ENCODE measurements around the gene S100A1.
"Not testable (repeated sequence)": the region's sequence is repeated elsewhere in the genome, so short reads cannot be mapped to it uniquely, and the experiment has no call there.

Gene S100A1

DNA sequence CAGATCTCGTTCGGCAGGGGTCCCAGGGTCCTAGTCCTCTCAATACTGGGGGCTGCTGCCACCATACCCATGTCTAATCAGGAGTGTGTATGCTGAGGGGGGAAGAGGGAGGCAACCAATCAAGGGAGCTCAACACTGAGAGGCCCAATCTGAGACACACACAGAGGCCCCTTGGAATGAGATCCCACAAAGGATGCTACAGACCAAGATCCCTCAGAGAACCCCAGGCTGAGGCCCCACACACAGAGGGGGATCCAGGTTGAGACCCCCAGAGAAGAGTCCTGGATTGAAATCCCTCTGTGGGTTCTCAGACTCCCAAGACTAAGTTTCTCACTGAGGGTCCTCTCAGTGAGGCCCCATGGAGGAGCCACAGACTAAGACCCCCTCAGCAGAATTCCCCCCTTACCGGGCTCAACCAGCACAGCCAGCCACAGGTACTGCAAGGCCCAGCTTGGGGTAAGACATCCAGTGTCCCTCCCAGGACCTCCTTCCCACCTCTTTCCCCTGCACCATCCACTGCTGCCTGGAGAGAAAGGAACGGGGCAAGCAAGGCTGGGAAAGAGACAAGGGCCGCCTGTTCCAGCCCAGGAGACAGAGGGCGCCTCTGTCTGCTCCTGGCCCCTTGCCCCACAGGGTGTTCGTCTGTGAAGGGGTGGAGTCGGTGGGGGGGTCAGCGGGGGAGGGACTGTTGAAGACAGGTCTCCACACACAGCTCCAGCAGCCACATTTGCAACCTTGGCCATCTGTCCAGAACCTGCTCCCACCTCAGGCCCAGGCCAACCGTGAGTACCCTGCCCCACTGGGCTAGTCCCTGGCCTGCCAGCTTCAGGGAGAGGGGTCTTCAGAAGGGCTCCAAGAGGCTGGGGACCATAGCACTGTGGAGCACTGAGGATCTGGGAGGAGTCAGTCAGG is at the start of gene S100A1:
Gene S100A1 (plus strand): TSS at position 720 of the 912 bp plus-strand sequence. CDS start 2,088 bp downstream, outside the sequence.
- no peak for DNase-seq

DNA sequence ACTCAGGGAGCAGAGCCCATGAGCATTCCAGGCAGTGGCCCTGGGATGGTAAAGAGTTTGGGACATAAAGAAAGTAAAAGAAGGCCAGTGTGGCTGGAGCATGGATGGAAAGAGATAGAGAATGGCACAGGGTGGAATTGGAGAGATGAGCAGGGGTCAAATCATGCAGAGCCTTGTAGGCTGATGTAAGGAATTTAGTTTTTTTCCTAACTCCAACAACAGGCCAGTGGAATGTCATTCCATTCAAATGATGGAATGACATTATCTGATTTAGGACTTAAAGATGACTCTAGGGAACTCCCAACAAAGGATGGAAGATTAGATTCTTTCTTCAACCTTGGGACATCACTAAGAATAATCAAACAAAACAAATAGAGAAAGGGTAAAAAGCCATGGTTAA is 49.7 kb upstream of the S100A1 start:
- no peak for DNase-seq

DNA sequence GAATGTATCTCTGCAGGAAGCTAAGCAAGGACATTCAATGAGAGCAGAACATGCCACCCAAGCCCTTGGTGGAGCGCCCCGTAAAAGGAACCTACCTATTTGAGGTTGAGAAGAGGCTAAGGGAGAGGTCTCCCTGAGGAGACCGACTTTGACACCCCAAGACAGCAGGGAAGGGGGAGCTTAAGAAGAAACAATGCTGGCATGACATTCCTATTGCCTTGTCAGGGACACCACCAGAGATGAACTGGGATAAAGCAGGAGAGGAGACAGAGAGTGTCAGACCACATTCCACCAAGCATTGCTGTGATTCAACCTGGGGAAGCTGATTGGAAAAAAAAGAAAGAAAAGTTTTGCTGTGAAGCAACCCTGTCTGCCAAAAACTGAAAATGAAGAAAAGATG is 49.3 kb upstream of the S100A1 start:
- DNase-seq = no peak

- DNase-seq = not testable (repeated sequence)
Observed at GRCh38 chr1:153582836-153583235, 45.4 kb upstream of the S100A1 start.

- DNase-seq = not testable (repeated sequence)
Observed at GRCh38 chr1:153583514-153583913, 44.7 kb upstream of the S100A1 start.

GRCh38 chr1:153583976-153584375 is 44.3 kb upstream of the S100A1 start:
- DNase-seq = no peak

DNA sequence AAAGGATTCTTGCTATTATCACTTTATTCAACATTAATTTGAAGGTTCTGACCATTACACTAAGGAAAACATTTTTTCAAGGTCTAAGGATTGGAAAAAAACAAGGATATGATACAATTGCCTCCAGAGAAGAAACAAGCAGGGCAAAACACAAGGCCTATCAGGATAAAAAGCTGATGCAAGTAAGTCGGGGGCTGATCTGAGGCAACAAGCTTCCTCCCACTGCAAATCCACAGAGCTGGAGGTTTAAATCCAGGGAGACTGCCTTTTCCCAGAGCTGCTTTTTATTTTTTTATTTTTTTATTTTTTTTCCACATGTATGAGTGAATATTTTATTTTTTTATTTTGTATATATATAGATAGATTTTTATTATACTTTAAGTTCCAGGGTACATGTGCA is 43.2 kb upstream of the S100A1 start:
- DNase-seq = no peak

DNA sequence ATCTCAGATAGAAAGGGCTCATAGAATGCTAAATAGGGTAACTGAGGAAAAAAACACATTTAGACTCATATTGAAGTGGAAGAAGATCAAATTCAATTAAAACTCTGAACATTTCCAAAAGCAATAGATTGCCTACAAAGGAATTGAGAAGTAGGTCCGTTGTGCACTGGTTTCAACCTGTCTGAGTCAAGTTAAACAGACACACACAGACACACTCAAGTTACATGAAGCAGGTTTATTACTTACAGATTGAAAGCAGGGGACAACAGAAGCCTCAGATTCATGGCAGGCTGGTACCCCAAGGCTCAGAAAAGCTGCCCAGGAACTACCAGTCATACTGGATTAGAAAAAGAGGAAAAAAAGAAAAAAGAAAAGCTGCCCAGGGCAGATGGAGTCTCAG is 41.9 kb upstream of the S100A1 start:
- DNase-seq = no peak

DNA sequence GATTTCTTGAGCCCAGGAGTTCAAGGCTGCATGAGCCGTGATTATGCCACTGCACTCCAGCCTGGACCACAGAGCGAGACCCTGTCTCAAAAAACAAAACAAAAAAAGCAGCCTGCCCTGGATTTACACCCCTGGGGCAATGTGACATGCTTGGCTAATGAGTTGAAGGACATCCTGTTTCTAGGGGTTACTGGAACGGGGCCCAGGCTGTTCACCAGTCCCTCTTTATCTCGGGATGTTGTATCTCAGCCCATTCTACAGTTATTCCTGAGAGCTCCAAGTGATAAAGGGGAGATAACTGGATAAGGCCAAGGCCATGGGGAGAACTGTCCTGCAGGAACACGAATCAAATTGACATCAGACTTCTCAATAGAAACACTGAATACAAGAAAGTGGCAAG is 40.9 kb upstream of the S100A1 start:
- DNase-seq = no peak

GRCh38 chr1:153588033-153588432 is 40.2 kb upstream of the S100A1 start:
- not testable (repeated sequence) for DNase-seq

DNA sequence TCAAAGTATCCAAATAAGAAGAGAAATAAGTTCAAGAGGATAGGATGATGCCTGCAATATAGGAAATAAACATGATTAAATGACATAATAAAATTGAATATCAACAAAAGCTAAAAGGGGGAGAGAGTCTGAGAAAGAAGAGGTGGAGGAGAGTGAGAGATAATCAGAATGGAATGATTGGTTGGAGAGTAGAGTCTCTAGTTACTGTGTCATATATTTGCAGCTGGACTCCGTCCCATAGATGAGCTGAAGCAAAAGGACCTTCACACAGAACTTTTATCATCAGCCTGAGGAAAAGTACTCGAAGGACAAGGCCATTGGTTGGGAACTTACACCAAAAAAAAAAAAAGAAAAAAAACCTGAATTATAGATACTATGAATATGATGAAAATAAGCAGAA is 39.8 kb upstream of the S100A1 start:
- no peak for DNase-seq

DNA sequence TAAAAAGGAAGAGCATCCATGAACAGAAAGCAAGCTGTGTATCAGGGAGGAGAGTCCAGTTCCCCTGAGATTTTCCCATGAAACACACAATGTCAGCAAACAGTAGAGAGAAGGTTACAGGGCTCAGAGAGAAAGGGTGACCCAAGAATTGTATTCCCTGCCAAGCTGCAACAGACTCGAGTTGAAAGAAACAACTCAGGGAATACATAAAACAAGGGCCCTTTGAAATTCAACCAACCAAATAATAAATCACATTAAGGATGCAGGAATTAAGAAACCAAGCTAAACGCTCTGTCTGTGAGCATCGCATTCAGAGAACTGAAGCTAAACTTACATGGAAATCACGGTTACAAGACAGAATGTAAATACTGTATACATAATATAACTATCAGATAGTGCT is 35.5 kb upstream of the S100A1 start:
- DNase-seq = no peak

DNA sequence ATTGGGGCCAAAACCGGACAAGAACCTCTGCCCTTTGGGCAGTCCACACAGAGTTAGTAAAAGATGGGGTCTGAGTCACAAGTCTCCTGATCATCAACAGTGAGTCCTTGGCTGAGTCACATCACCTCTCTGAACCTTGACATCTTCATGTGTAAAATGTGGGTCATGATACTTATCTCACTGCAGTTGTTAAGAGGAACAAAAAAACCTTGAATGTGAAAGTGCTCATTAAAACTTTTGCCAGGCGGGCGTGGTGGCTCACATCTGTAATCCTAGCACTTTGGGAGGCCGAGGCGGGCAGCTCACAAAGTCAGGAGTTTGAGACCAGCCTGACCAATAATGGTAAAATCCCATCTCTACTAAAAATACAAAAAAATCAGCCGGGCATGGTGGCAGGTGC is 31.0 kb upstream of the S100A1 start:
- DNase-seq = no peak

GRCh38 chr1:153598309-153599172 is 29.7 kb upstream of the S100A1 start:
- no peak for DNase-seq

GRCh38 chr1:153599847-153600246 is 28.4 kb upstream of the S100A1 start:
- no peak for DNase-seq

DNA sequence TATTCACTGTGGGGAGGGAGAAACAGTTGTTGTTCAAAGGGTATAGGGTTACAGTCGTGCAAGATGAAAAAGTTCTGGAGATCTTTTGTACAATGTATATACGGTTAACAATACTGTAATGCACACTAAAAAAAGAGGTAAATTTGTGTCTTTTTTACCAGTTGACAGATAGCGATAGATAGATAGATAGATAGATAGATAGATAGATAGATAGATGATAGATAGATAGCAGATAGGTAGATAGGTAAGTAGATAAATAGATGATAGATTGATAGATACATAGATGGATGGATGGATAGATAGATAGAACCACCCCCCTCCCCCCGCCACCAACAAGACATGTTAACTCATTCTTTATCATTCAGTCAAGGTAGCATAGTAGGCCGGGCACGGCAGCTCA is 25.5 kb upstream of the S100A1 start:
- no peak for DNase-seq

DNA sequence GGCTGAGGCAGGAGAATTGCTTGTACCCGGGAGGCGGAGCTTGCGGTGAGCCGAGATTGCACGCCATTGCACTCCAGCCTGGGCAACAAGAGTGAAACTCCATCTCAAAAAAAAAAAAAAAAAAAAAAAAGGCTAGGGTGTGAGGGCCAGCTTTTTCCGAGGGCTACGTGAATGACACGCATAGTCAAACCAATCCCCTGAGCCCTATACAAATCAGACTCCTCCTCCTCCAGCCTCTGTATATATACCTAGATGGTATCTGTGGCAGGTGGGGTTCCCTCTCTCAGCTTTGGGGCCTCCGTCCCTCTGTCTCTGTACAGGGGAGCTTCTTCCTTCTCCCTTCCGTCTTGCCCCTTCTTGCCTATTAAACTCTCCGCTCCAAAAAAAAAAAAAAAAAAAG is 22.0 kb upstream of the S100A1 start:
- no peak for DNase-seq

- no peak for DNase-seq
Observed at GRCh38 chr1:153607381-153607780, 20.9 kb upstream of the S100A1 start.

DNA sequence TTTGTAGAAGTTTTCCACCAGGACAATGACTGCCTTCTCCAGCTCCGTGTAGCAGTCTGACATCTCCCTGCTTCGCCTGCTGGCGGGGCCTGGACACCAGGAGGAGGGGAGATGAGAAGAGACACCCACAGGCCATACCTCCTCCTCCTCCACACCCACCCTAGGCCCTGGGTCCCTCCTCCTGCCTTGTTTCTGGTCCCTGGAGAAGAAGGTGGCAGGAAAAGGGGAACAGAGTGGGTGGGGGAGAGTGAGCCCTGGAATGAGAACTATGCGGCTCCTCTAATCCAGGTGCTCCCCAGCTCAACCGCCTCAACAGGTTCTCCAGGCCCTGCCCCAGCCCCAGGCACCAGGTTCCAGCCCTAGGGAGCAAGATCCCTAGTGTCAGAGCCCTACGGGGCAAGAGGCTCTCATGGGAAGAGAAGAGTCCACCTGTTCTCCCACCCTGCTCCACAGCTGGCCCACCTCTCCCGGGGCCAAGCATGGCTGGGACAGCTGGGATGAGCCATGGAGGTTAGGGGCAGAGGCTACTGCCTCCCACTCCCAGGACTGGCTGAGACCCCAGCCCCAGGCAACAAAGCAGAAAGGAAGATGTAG is 20.0 kb upstream of the S100A1 start:
- DNase-seq = no peak

GRCh38 chr1:153608742-153609584 is 19.3 kb upstream of the S100A1 start:
- DNase-seq = no peak

GRCh38 chr1:153609585-153609907 is 18.7 kb upstream of the S100A1 start:
- no peak for DNase-seq

DNA sequence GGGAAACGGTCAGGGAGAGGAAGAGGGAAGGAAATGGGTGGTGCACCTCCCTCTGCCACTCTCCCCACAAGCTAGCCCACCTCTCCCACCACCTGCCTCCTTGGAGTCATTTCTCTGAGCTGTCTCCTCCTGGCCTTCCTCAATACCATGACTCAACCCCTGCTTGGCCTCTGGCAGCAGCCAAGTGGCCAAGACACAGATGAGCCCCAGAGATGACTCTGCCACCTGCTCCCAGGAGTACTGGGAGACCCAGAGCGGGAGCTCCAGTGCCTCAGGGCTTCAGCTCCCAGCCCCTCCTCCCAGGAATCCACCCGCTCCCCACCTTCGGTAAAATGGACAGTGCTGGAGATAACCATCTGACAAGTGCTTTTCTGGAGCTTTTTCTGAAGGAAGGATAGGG is 17.9 kb upstream of the S100A1 start:
- DNase-seq = no peak

- DNase-seq = no peak
Observed at GRCh38 chr1:153610811-153611301, 17.4 kb upstream of the S100A1 start.
